HG02763 (cell line): Measurements from ENCODE around the gene TRAPPC4.
"Not testable (repeated sequence)": the region's sequence is repeated elsewhere in the genome, so short reads cannot be mapped to it uniquely, and the experiment has no call there.

Experiments
- ATAC-seq: cut with Tn5 transposase; IDR thresholded peaks from one replicate; pipeline ENCODE4 v1.9.1; 2021; ENCODE audit warnings: mild to moderate bottlenecking, moderate library complexity; ENCODE audit not compliant: unreplicated experiment

Gene TRAPPC4

DNA sequence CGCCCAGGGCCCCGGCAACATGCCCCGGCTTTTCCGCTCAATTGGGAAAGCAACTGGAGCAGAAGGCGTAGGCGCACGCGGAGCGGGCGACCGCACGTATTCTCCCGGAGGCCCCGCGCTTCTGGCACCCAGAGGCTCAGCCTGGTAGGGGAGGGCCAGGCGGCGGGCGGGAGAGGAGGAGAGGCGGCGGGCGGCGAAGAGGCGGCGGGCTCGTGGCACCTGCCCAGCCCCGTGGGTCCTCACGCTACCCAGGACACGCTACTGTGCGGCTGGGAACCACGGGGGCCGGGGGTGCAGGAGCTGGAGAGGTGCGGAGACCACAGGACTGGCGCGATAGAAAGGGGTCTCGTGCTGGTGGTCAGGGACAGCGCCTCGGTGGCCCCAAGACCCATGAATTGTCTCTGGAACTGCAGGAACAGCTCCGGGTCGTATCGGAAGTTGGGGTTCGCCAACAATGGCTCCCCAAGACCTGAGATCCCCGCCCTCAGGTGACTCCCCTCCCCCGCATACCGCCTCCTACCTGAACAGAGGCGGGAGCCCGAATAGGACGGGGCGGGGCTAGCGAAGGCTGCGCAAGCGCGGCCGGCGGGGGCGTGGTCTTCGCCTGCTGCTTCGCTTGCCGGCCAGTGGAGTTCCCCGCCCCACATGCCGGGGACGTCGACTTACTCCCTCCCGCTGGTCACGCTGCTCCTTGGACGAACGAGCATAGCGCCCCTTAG, 11.9 kb downstream of the TRAPPC4 start, which contains the start of gene SLC37A4:
TSS of gene SLC37A4 (minus strand) at position 549 of the 719 bp plus-strand sequence.
- peak; percentile 85 for ATAC-seq

DNA sequence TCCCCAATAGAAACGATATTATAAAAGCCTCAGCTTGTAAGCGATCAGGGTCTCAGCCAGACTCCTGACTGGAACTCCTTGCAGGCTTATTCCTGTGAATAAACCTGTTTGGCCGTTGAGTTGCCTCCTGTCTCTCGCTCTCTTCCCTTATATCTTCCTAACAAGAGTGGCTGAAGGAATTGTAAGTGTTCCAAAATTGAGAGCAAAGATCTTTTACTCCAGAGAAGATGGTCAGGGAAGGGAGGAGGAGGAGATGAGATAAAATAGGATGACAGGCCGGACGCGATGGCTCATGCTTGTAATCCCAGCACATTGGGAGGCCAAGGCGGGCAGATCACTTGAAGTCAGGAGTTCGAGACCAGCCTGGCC, 13.3 kb downstream of the TRAPPC4 start:
- no peak for ATAC-seq

DNA sequence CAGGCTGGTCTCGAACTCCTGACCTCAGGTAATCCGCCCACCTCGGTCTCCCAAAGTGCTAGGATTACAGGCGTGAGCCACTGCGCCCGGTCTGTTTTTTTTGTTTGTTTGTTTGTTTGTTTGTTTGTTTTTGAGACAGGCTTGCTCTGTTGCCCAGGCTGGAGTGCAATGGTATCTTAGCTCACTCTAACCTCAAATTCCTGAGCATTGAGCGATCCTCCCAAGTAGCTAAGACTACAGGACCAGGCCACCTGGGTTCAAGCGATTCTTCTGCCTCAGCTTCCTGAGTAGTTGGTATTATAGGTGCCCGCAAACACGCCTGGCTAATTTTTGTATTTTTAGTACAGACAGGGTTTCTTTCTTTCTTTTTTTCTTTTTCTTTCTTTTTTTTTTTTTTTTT, 14.9 kb downstream of the TRAPPC4 start:
- ATAC-seq: not testable (repeated sequence)

GRCh38 chr11:119034813-119035212, 16.2 kb downstream of the TRAPPC4 start:
- ATAC-seq: no peak

- ATAC-seq: no peak
Observed at GRCh38 chr11:119038884-119039283, 20.3 kb downstream of the TRAPPC4 start.

- not testable (repeated sequence) for ATAC-seq
Observed at GRCh38 chr11:119039471-119039870, 20.9 kb downstream of the TRAPPC4 start.

GRCh38 chr11:119041821-119042514, 23.4 kb downstream of the TRAPPC4 start:
- no peak for ATAC-seq

- no peak for ATAC-seq
Observed at GRCh38 chr11:119042927-119043326, 24.4 kb downstream of the TRAPPC4 start.

DNA sequence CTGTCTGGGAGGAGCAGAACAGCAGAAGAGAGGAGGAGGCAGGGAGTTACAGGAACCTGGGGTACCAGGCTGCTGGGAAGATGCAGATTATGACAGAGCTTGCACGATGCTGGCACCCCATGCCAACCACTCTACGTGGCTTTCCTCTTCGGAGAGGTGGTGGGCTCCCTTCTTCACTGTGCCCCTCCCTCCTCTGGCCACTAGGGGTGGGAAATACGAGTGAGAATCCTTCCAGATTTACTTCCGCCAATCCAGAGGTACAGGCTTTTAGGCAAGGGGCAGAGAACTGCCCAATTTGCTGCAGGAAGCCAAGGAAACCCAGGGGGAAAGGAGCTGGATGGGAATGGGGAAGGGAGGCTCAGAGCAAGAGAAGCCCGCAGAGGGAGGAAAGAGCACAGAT, 26.1 kb downstream of the TRAPPC4 start:
- ATAC-seq: no peak

GRCh38 chr11:119046489-119046888, 27.9 kb downstream of the TRAPPC4 start:
- no peak for ATAC-seq

DNA sequence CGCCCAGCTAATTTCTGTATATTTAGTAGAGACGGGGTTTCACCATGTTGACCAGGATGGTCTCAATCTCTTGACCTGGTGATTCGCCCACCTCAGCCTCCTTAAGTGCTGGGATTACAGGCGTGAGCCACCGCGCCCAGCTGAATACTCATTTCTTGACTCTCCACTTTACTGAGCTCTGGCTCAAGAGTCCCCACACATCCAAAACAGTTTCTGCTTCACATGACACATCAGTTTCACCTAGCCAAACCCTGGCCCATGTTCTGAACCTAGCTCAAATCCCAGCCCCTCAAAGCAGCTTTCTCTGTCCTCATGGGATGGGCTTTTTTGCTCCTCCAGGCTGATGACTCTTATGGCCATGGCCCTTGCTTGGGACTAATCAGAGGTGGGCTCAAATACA, 28.6 kb downstream of the TRAPPC4 start:
- ATAC-seq: no peak

- no peak for ATAC-seq
Observed at GRCh38 chr11:119048644-119049043, 30.1 kb downstream of the TRAPPC4 start.

DNA sequence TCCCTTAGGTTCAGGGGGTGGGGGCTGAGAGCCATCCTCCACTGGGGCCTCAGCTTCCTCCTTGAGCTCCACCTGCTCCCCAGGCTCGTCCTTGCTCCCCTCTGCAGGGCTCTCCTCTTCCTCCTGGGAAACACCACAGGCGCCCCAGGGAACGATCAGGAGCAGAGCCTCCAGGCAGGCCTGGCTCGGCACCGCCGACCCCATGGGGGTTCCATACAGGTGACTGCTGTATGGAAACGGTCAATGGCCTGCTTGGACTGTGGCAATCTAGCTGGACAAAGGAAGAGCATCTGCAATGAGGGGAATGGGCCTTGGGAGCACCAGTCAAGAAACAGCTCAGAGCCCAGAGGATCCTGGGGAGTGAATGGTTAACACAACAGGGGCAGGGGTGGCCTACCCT, 30.5 kb downstream of the TRAPPC4 start:
- ATAC-seq: no peak

DNA sequence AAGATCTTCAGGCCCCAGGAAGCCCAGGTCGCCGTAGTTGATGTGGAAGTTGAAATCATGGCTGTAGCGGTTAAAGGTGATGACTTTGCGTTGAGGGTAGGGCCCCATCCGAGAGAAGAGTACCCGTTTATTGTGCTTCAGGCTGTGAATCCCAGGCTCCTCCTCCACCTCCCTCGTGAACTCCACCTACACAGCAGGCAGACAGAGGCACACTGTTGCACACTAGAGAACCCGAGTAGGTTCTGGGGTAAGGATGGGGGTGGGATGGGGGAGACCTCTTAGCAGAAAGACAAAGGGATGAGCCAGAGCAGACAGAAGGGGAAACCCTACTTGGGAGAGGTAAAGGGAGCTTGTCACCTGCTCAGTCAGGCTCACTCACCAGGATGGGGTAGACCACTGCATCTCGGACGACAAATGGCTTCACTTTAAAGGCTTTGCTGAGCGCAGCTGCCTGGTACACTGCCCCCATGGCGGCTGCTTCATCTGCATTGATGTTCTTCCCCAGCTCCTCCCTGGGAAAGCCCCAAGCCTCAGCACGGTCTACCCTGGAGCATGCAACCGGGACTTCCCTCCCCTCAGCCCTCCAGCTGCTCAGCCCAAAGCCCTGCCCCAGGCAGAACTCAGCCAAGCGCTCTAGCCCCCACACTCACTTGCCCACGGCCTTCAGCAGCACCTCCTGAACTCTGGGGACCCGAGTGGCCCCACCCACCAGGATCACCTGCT, 33.0 kb downstream of the TRAPPC4 start:
- ATAC-seq: peak; percentile 60

DNA sequence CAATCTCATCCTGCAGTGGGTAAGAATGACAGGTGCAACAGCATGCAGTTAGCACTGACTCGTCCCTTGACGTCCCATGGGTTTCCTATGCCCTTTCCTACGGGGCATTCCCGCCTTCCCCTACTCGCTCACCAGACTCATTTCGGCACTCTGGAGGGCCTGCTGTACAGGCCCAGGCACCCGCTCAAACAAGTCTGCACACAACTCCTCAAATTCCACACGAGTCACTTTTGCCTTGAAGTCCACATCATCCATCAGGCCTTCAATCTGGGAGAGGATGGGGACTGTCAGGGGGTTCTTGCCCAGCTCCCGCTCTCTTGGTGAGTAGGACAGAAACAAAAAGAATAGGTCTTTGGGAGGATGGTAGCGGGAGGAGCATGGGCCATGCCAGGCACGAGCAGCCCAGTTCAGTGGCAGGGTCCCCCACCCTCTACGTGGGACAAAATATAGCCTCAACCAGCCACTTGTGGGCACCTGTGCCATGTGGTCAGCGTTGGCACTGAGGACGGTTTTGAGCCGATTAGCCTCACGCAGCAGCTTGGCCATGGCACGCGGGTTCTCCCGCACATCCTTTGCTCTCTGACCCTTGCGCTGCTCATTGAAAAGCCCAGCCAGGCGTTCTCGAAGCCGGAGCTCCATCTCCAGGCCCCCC, 33.7 kb downstream of the TRAPPC4 start:
- ATAC-seq: no peak

GRCh38 chr11:119054418-119054817, 35.9 kb downstream of the TRAPPC4 start:
- no peak for ATAC-seq

DNA sequence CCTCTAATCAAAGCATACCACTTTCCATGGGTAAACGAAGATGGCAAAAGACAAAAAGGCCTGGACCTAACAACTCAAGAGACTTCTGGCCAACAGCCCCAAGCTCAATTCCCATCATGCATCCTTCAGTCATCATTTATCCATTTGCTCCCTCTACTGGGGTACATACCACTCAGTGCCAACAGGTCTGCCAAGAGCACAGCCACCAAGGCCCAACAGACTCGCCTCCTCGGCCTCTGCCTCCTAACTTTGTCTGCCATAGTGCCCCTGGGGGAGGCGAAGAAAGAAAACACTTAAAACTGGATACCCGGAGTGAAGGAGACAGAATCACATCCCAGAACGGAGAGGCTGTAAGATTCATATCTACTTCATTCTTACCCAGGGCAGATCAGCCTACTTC, 37.3 kb downstream of the TRAPPC4 start:
- no peak for ATAC-seq

DNA sequence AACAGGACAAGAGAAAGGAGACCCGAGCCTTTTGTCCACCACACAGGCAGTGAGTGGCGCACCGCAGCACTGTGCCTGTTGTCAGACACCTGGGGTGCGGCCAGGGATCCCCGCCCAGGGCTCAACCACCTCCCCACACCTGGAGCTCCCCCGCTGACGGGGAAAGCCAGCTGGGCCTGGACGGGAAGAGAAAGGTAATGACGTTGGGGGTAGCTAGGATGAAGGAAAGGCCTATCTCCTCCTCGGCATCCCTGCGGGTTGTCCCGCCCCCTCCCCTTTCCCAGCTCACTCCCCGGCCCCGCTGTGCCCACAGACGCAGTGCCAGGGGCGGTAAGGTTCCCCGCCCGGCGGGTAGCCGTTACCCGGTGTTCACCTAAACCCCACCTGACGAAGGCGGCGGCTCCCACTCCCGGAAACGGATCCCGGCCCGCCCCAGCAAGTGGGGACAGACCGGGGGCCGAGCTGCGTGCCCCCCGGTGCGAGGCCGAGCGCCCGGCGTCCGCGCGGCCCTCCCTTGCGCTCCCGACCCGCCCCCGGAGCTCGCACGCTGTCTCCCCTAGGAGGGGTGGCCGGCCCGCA, 37.9 kb downstream of the TRAPPC4 start:
- no peak for ATAC-seq

DNA sequence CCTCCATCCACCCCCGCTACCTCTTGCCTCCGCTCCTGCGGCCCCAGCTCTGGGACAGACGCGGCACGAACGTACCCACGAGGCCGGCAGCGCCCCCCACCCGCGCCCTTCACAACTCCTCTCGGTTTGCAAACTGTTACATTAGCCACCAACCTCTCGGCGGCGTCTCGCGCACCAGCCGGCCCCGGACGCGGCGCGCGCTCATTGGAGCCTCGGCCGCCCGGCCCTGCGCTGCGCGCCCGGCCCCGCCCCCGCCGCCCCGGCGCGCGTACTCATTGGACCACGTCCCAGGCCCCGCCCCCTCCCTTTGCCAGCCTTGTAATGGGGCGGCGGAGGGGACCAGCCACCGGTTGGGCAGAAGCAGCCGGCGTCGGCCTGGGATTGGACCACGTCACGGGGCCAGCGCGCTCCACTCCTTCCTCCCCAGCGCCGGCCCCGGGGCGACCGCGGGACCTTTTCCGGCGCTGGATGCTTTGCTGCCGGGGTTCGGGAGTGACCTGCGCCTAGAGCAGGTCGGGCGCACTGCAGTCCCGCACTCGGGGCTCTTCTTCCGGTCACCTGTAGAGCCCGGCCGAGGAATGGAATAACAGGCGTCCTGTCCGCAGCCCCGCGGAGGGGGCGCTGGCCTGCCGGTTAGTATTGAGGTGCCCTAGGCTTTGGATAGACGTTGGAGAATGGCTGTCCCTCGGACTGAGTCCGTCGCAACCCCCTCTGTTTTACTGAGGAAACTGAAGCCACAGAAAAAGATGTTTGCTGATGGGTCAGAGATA, 38.6 kb downstream of the TRAPPC4 start, which contains the start of gene HYOU1:
TSS of gene HYOU1 (minus strand) at position 206 of the 770 bp plus-strand sequence. CDS start 1,045 bp downstream, outside the sequence.
- ATAC-seq: peak; percentile 91

DNA sequence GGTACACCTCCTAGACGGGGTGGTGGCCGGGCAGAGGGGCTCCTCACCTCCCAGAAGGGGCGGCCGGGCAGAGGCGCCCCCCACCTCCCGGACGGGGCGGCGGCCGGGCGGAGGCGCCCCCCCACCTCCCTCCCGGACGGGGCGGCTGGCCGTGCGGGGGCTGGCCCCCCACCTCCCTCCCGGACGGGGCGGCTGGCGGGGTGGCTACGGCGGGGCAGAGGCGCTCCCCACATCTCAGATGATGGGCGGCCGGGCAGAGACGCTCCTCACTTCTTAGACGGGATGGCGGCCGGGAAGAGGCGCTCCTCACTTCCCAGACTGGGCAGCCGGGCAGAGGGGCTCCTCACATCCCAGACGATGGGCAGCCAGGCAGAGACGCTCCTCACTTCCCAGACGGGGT, 40.6 kb downstream of the TRAPPC4 start:
- ATAC-seq: not testable (repeated sequence)
